Smooth muscle cell (in vitro differentiated cells): Measurements from ENCODE around the gene NPAS3. TPM values are rescaled to one million over a fixed set of nuclear protein-coding genes. Genes with fewer than 3 reads are reported as not detected.

ENCODE experiments used
- DNase-seq: peaks from one replicate; lab custom pipeline; 2025; ENCODE audit not compliant: unreplicated experiment; lab: John Stamatoyannopoulos, UW
- H2AFZ ChIP-seq: fragments of 200-600 bp; sonication (generic); 2 replicates; pipeline ENCODE4 v1.6.0; 2016; ENCODE audit warnings: antibody characterized with exemption, low read depth, mild to moderate bottlenecking
- H3F3A ChIP-seq: fragments of 200-600 bp; sonication (generic); 2 replicates; pipeline ENCODE4 v1.6.0; 2017; ENCODE audit warnings: antibody characterized with exemption, low read depth
- H3K27ac ChIP-seq: fragments of 200-600 bp; sonication (generic); 2 replicates; pipeline ENCODE4 v1.5.1; 2016; ENCODE audit warnings: low read depth, mild to moderate bottlenecking
- H3K27me3 ChIP-seq: fragments of 200-600 bp; sonication (generic); 2 replicates; pipeline ENCODE4 v1.6.1; 2016; ENCODE audit warnings: low read depth, mild to moderate bottlenecking
- H3K36me3 ChIP-seq: fragments of 200-600 bp; sonication (generic); 2 replicates; pipeline ENCODE4 v1.5.1; 2016; ENCODE audit warnings: low read depth
- H3K4me1 ChIP-seq: fragments of 200-600 bp; sonication (generic); 2 replicates; pipeline ENCODE4 v1.5.1; 2016; ENCODE audit warnings: low read depth
- H3K4me2 ChIP-seq: fragments of 200-600 bp; sonication (generic); 2 replicates; pipeline ENCODE4 v1.6.0; 2016; ENCODE audit warnings: mild to moderate bottlenecking
- H3K4me3 ChIP-seq: fragments of 200-600 bp; sonication (generic); 2 replicates; pipeline ENCODE4 v1.5.1; 2016; ENCODE audit warnings: mild to moderate bottlenecking
- H3K79me2 ChIP-seq: fragments of 200-600 bp; sonication (generic); 2 replicates; pipeline ENCODE4 v1.6.0; 2016; ENCODE audit warnings: low read depth, mild to moderate bottlenecking
- H3K9ac ChIP-seq: fragments of 200-600 bp; sonication (generic); 2 replicates; pipeline ENCODE4 v1.6.0; 2016; ENCODE audit warnings: low read depth
- H3K9me3 ChIP-seq: fragments of 200-600 bp; sonication (generic); replicated peaks from 2 replicates; pipeline ENCODE4 v1.5.1; 2016; ENCODE audit warnings: low read depth
- H4K20me1 ChIP-seq: fragments of 200-600 bp; sonication (generic); 2 replicates; pipeline ENCODE4 v1.6.0; 2016; ENCODE audit warnings: low read depth
- WGBS: methylation state at CpG from one replicate; pipeline ENCODE4 v1.1.7; 2016; ENCODE audit warnings: low lambda C conversion rate; 5-methylcytosine and 5-hydroxymethylcytosine counted together
- polyA plus RNA-seq: library from polyadenylated mRNA; unstranded; fragments of >200 nt; fragmentation: Nextera tagmentation; extraction: Ambion mirVana; gene quantifications from 2 replicates; pipeline ENCODE4 v1.2.1, GENCODE V29; 2016
- total RNA-seq: library from RNA; depleted of rRNA; stranded (reverse); fragments of >200 nt; gene quantifications from 2 replicates; pipeline ENCODE4 v1.2.3, GENCODE V29; 2014
- TF ChIP-seq, protein P1 (sequence below): fragments of 200-600 bp; sonication (generic); IDR thresholded peaks from 2 replicates; pipeline ENCODE4 v1.5.1; 2017; ENCODE audit warnings: borderline replicate concordance, mild to moderate bottlenecking, antibody characterized with exemption; ENCODE audit not compliant: insufficient read depth, poor library complexity, severe bottlenecking

The NPAS3 gene
- total and polyA plus RNA-seq, 2 experiments from 2014 or later = 0.79 to 2.0 TPM

DNA sequence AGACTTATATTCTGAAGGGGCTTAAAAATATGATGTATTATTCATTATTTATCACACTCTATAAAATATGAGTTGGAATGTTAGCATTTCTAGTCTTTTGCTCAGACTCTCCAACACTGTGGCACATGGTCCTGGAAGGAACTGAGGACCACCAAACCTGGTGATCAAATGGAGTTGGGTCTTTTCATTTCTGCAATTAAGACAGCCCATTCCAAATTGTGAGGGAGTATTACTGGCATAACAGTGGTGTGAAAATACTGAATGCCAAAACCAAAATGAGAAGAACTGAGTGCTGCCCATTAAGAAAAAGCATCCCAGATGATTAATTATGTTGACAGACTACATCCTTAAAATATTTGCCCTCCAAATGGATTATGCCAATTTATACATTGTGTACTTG, 90.8 kb downstream of the NPAS3 start:
- H3K27me3 ChIP-seq = peaks cover 5% of the 10 kb centered on the region
- no peaks in the 10 kb centered on the region for H4K20me1 ChIP-seq
- H3K9me3 ChIP-seq = no peaks in the 10 kb centered on the region
- H3K4me3 ChIP-seq = no peak overlapping the region
- H3K79me2 ChIP-seq = no peaks in the 10 kb centered on the region
- H3F3A ChIP-seq = no peaks in the 10 kb centered on the region
- no peaks in the 10 kb centered on the region for H3K4me1 ChIP-seq
- H3K4me2 ChIP-seq = no peak overlapping the region
- no peak overlapping the region for H3K27ac ChIP-seq
- no peak overlapping the region for H3K9ac ChIP-seq
- TF ChIP-seq, protein P1, sequence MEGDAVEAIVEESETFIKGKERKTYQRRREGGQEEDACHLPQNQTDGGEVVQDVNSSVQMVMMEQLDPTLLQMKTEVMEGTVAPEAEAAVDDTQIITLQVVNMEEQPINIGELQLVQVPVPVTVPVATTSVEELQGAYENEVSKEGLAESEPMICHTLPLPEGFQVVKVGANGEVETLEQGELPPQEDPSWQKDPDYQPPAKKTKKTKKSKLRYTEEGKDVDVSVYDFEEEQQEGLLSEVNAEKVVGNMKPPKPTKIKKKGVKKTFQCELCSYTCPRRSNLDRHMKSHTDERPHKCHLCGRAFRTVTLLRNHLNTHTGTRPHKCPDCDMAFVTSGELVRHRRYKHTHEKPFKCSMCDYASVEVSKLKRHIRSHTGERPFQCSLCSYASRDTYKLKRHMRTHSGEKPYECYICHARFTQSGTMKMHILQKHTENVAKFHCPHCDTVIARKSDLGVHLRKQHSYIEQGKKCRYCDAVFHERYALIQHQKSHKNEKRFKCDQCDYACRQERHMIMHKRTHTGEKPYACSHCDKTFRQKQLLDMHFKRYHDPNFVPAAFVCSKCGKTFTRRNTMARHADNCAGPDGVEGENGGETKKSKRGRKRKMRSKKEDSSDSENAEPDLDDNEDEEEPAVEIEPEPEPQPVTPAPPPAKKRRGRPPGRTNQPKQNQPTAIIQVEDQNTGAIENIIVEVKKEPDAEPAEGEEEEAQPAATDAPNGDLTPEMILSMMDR = no peak
- no peaks in the 10 kb centered on the region for H3K36me3 ChIP-seq
- no peak for DNase-seq
- H2AFZ ChIP-seq = no peak overlapping the region

DNA sequence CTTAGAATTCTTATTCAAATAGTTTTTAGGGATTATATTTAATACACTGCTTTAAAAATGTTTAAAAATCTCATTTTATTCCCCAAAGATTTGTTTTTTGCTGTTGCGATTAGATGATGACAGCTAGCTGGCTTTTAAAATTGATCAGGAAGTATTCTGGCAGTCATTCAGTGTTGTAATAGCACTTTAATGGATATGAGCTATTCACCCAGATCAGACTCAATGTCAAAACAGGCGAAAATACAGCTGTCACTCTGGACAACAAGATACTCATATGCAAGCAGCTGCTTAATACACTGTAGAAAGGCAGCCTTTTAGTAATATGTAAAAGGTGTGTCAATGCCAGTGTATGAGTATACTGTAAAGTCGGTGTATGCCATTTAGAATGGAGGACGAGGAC, 91.7 kb downstream of the NPAS3 start:
- Histone ChIP-seq H3F3A (no peaks in the 10 kb centered on the region), H3K4me3 (no peak overlapping the region), H3K27me3 (peaks cover 5% of the 10 kb centered on the region), H3K9ac (no peak overlapping the region), H3K9me3 (no peaks in the 10 kb centered on the region), H3K36me3 (no peaks in the 10 kb centered on the region), H4K20me1 (no peaks in the 10 kb centered on the region), H3K4me1 (no peaks in the 10 kb centered on the region), H3K79me2 (no peaks in the 10 kb centered on the region), H3K27ac (no peak overlapping the region), H2AFZ (no peak overlapping the region), H3K4me2 (no peak overlapping the region)
- TF ChIP-seq, protein P1 = no peak
- WGBS = 92% methylated on average over 4 of the region's 4 CpGs
- DNase-seq = no peak

DNA sequence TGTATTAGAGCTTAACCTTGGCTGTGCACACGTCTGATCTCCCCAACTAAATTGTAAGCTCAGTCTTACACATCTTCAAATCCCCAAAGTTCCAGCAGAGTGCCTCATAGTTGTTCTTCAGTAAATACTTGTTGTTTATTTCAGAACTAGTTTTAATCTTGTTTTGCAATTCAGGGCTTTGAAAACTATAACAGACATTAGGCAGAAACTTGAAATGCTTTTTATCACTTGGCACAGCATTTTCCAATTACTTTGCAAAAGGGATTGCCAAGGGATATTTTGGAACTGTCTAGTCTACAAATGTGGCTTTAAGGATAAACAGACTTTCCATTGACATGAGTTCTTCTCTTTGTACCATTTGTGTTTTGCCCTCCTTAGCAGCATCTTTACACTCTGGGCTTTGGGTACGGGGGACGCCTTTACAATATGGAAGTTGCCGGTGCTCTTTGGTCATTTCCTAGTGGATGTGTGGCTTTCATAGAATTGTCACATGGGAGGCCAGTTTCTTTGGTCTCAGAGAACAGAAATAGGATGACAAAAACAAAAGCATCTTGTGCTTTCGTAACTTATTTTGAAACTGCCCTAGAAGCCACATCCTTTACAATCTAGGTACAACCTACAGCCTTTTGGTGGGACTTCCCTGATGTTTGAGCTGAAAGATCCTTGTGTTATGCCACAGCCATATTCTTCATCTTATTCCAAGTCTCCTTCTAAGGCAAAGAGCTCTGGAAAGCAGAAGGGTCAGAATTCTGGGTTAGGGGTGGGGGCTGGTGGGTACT, 96.9 kb downstream of the NPAS3 start:
- Histone ChIP-seq H3F3A (no peaks in the 10 kb centered on the region), H3K4me1 (no peaks in the 10 kb centered on the region), H3K9me3 (no peaks in the 10 kb centered on the region), H3K79me2 (no peaks in the 10 kb centered on the region), H2AFZ (no peak overlapping the region), H3K27ac (no peak overlapping the region), H3K4me2 (no peak overlapping the region), H3K4me3 (no peak overlapping the region), H4K20me1 (no peaks in the 10 kb centered on the region), H3K9ac (no peak overlapping the region), H3K36me3 (no peaks in the 10 kb centered on the region), H3K27me3 (no peaks in the 10 kb centered on the region)
- 84% methylated on average over 5 of the region's 5 CpGs for WGBS
- TF ChIP-seq, protein P1 = no peak
- DNase-seq = no peak

DNA sequence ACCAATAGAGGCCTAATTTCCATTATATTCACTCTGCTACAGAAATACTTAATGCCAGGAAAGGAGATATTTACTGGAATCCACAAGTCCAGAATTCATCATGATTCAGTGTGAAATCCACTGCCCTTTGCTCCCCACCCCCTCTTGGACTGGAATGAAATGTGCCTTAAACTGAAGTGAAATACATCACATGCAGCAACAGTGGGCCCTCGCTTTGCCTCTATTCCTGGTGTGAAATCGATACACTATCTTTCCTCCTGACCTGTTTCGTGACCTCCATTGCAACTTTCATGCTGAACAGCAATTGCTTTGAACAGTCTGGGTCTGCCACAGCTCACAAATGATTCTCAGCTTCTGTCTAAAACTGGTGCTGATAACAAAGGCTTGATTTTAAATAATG, 100.6 kb downstream of the NPAS3 start:
- TF ChIP-seq, protein P1 = no peak
- H3F3A ChIP-seq = no peaks in the 10 kb centered on the region
- no peaks in the 10 kb centered on the region for H3K4me1 ChIP-seq
- H3K4me3 ChIP-seq = no peak overlapping the region
- WGBS = 92% methylated on average over 3 of the region's 3 CpGs
- no peaks in the 10 kb centered on the region for H4K20me1 ChIP-seq
- no peaks in the 10 kb centered on the region for H3K27me3 ChIP-seq
- no peak overlapping the region for H3K9ac ChIP-seq
- no peak overlapping the region for H2AFZ ChIP-seq
- DNase-seq = no peak
- H3K9me3 ChIP-seq = peaks cover 6% of the 10 kb centered on the region
- H3K4me2 ChIP-seq = no peak overlapping the region
- H3K27ac ChIP-seq = no peak overlapping the region
- no peaks in the 10 kb centered on the region for H3K79me2 ChIP-seq
- H3K36me3 ChIP-seq = no peaks in the 10 kb centered on the region
